KBM-7 (cell line): ENCODE data around the gene FASN.
"Not testable (repeated sequence)": the region's sequence is repeated elsewhere in the genome, so short reads cannot be mapped to it uniquely, and the experiment has no call there.

Experiments
- DNase-seq: peaks from one replicate; pipeline ENCODE4 v3.0.0-alpha.2; 2015
- in situ Hi-C: fragments of 300-500 bp; cut with MboI; formaldehyde crosslinking; loops from 2 replicates; pipeline ENCODE4 v1.14.3; 2020; ENCODE audit warnings: low sequenced_read_pairs, low pct_unique_long_range_greater_than_20kb, mixed read lengths

Gene FASN

GRCh38 chr17:82051776-82052637, 46.0 kb downstream of the FASN start, which contains the start of the genes GPS1 and RFNG:
GPS1 (plus strand) TSS chr17:82051898; CDS start chr17:82051932, 34 bp downstream.
RFNG (minus strand) TSS chr17:82051811; CDS start chr17:82051766, 45 bp downstream.
- in situ Hi-C loops, result no loop called here

GRCh38 chr17:82050761-82051641, 47.0 kb downstream of the FASN start:
- in situ Hi-C loops, result no loop called here
- no peak for DNase-seq

More at GRCh38 chr17:82051776-82052637, 46.0 kb downstream of the FASN start, which contains the start of the genes GPS1 and RFNG:
- peak; percentile 39 for DNase-seq

- no peak for DNase-seq
- in situ Hi-C loops, result no loop called here
Observed at GRCh38 chr17:82050152-82050760, 47.8 kb downstream of the FASN start.

- no peak for DNase-seq
- in situ Hi-C loops, result no loop called here
Observed at GRCh38 chr17:82049521-82049971, 48.5 kb downstream of the FASN start.

DNA sequence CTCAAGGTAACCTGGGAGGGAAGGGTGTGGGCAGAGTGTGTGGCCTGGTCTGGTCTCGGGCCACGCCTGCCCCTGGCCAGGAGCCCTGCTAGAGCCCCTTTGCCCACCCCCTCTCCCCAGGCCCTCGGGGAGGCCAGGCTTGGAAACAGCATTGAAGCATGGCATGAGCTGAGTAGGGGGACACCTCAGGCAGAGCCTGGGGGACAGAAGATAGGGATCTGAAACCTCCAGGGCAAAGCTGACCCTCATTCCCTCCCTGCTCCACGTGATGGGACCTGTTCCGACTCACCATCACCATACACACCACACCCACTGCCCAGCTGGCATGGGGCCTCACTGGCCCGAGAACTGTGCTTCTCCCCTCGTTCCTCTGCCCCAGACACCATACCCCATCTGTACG, 48.9 kb downstream of the FASN start:
- in situ Hi-C loops, result no loop called here
- DNase-seq, result no peak

DNA sequence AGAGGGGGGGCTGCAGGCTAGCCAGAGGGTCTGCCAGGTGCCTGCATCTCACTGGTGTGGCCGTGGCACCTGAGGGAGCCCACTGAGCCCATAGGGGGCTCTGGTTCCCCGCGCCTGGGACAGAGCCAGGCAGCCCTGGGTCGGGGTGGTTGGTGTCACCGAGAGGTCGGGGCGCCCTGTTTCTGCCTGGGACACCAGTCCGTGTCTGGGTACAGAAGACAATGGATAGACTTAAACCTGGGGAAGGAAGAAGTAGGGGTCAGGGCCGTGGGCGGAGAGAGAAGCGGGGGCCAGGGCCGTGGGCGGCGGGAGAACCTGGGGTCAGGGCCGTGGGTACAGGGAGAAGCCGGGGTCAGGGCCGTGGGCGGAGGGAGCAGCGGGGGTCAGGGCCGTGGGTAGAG, 49.5 kb downstream of the FASN start:
- in situ Hi-C loops, result no loop called here
- no peak for DNase-seq

DNA sequence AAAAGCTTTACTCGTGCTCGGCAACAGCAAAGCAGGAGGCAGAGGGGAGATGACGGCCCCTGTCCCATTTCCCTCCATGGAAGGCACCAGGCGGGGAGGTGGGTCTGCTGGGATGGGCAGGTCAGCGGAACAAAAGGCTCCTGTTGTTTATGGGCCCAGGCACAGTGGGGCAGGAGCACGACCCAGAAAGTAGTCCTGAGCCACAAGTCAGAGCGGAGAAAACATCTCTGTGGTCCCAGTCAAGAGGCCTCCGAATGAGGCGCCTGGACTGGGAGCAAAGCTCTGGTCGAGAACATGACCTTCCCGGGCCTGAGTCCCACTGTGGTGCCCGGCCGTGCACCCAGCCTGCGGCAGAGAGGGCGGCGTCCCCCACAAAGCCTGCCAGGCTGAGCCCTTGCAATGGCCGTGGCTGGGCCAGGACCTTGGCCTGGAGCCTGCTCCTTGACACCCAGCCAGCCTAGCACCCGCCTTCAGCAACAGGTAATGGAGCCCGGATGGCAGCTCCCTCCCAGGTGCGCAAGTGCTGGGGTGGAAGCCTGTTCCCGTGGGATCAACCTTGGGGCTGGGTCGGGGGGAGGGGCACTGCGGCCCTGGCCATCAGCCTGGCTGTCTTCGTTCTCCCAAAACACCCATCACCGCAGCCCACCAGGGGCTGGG, 50.0 kb downstream of the FASN start:
- no peak for DNase-seq
- in situ Hi-C loops, result no loop called here

DNA sequence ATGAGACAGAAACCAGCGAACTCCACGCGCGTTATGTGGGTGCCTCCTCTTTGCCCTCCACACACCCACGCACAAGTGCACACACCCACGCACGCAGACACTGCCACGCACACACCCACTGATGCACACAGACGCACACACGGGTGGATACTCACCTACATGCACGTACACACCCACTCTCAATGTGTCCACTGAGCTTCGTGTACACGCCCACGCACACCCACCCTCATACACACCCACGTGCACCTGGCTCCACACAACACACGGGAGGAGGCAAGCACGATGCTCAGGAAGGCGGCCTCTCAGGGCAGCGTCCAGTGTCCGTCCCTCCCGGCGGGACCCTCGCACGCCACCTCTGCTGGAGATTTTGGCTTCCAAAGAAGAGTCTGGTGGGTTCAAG, 50.7 kb downstream of the FASN start:
- in situ Hi-C loops, result no loop called here
- no peak for DNase-seq

DNA sequence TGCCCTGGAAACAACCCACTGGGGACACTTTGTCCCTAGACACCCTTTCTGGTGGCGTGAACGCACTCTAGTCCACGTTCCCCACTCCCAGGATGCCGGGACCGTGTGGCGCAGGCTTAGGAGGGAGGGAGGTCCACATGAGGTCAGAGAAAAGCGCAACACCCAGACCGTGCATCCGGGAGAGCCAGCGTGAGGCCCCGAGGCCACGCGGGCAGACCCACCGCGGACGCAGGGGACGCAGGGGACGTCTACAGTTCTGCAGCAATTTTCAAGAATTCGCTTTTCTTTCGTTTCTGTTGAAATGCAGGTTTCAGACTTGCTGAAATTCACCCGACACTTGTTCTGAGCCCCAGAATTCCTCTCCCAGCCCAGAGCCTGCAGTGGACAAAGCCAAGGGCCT, 51.1 kb downstream of the FASN start:
- in situ Hi-C loops, result no loop called here
- DNase-seq, result no peak

DNA sequence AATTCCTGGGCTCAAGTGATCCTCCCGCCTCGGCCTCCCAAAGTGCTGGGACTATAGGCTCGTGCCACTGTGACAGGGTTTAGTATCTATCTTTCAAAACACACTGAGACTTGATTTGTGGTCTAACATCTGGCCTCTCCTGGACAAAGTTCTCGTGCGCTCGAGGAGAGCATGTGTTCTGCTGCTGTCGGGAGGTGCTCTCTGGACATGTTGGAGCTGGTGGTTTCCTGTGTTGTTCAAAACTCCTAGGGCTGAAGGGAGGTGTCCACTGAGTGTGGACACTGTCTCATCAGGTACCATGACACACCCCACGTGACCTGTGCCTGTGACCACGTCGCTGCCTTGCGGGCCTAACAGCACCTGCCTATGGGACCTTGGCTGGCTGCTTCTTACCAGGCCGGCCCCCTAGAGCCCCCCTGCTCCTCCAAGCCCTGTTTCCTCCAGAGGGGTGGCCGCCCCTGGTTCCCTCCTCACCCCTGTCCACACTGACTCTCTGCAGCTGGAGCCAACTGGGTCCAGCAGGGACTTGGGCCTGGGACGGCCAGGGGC, 52.0 kb downstream of the FASN start:
- in situ Hi-C loops, result no loop called here

GRCh38 chr17:82043507-82043906, 54.5 kb downstream of the FASN start:
- in situ Hi-C loops, result no loop called here
- DNase-seq, result no peak

More for the DNA sequence above, 52.0 kb downstream of the FASN start:
- no peak for DNase-seq

DNA sequence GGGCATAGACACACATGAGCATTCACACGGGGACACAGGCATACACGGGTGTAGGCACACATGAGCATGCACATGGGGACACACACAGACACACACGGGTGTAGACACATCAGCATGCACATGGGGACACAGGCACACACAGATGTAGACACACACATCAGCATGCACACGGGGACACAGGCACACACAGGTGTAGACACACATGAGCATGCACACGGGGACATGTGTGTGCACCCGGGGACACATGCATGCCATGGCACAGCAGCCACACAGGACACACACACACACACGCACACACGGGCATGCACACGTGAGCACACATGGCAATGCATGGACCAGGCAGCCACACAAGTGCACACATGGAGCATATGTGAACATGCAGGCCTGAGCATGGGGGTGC, 55.4 kb downstream of the FASN start:
- in situ Hi-C loops, result no loop called here
- DNase-seq, result no peak

- in situ Hi-C loops, result no loop called here
Observed at GRCh38 chr17:82041144-82041814, 56.8 kb downstream of the FASN start.

GRCh38 chr17:82039695-82040299, 58.2 kb downstream of the FASN start:
- in situ Hi-C loops, result no loop called here
- no peak for DNase-seq

More at GRCh38 chr17:82041144-82041814, 56.8 kb downstream of the FASN start:
- no peak for DNase-seq

DNA sequence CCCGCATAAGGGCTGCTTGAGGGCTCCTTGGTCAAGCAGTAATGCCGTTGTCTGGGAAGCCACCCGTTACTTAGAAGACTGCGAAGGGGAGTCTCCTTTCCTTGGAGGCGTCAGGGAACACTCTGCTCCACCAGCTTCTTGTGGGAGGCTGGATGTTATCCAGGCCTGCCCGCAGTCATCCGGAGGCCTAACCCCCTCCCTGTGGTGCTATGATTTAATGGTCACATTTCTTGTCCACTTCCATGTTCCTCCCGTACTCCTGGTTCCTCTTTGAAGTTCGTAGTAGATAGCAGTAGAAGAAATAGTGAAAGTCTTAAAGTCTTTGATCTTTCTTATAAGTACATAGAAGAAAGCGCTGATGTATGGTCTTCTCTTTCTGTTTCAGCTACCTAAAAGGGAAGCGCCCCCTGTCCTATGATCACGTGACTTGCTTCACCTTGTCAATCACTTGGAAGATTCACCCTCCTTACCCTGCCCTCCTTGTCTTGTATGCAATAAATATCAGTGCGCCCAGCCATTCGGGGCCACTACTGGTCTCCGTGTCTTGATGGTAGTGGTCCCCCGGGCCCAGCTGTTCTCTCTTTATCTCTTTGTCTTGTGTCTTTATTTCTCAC, 59.1 kb downstream of the FASN start:
- in situ Hi-C loops, DNase-seq: not testable (repeated sequence)

DNA sequence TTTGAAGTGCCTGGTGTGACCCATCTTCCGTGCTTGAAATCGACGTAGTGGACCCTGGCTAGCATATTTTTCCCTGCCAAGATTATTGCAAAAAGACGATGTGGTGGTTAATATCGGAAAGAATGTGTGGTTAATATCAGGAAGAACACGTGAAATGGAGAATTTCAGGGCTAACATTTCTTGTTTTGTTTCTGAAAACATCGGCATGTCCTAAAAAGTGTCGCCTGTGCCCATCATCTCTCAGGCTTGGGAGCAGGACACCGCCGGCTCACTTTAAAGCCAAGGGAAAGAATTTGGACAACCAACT, 60.2 kb downstream of the FASN start:
- in situ Hi-C loops, result no loop called here
- DNase-seq, result no peak

DNA sequence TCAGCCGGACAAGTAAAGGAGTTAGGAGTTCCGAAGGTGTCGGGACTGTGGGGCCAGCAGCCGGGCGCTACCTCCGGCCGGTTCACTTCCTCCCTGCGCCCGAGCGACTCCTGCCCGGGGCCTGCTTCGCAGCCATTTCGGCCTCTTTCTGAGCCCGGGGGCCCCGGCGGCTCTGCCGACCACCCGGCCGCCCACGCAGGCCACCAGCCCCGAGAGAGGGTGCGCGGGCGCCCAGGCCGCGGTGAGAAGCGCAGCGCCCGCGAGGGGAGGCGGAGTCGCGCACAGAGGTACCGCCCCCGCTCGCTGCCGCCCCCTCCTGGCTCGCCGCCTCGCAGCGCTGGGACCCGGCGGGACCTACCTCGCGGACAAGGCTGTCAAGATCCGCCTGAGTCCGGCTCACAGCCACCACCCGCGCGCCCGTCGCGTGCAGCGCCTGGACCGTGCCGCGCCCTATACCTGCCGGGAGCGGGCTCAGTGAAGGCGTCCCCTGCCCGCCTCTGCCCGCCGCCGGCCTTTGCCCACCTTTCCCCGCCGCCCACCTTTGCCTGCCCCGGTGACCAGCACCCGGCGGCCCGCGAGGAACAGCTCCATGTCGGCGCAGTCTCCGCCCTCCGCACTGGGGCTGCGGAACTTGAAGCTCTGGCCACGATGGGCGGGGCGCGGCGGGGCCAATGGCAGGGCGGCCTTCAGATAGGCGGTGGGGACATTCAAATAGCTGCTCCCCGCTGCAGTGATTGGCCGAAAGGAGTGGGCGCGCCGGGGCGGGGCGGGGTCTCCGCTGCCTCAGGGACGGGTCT, 60.7 kb downstream of the FASN start, which contains the start of gene DCXR:
DCXR (minus strand) TSS at position 606 of the 797 bp plus-strand sequence; CDS start at position 591, 15 bp downstream.
- peak; percentile 97 for DNase-seq
- in situ Hi-C loops, result no loop called here
